HCT116 (cell line): ENCODE measurements around the gene APBA1.

Experiments used
- CEBPB ChIP-seq: IDR thresholded peaks from 2 replicates; pipeline ENCODE4 v1.6.1; 2012; ENCODE audit warnings: low read depth
- EZH2 ChIP-seq: fragments of 200-600 bp; sonication (generic); IDR thresholded peaks from 2 replicates; pipeline ENCODE4 v1.6.1; 2017; ENCODE audit warnings: antibody characterized with exemption, mixed run types
- EZH2phosphoT487 ChIP-seq: fragments of 200-600 bp; IDR thresholded peaks from 2 replicates; pipeline ENCODE4 v1.6.1; 2018; ENCODE audit warnings: antibody characterized with exemption, borderline replicate concordance
- JUND ChIP-seq: IDR thresholded peaks from 2 replicates; pipeline ENCODE4 v1.6.1; 2012
- MAX ChIP-seq: IDR thresholded peaks from 2 replicates; pipeline ENCODE4 v1.6.1; 2012
- POLR2A ChIP-seq: IDR thresholded peaks from 2 replicates; pipeline ENCODE4 v1.7.0; 2011; ENCODE audit warnings: borderline replicate concordance; ENCODE audit not compliant: insufficient read depth, insufficient read length; ENCODE audit errors: extremely low read depth
- SIN3A ChIP-seq: IDR thresholded peaks from 2 replicates; pipeline ENCODE4 v1.6.1; 2012; ENCODE audit warnings: low read depth
- SRF ChIP-seq: IDR thresholded peaks from 2 replicates; pipeline ENCODE4 v1.6.1; 2012; ENCODE audit warnings: low read depth
- ZBTB33 ChIP-seq: IDR thresholded peaks from 2 replicates; pipeline ENCODE4 v1.6.1; 2011; ENCODE audit warnings: mild to moderate bottlenecking, low read length, moderate library complexity; ENCODE audit not compliant: insufficient replicate concordance; ENCODE audit errors: extremely low read depth
- ZNF274 ChIP-seq: fragments of 200-500 bp; sonication (Bioruptor generic); IDR thresholded peaks from 2 replicates; pipeline ENCODE4 v1.6.1; 2014; ENCODE audit warnings: mild to moderate bottlenecking, low read depth, low read length, inconsistent platforms
- TF ChIP-seq, protein P1 (sequence below), 3 experiments: fragments of 200-600 bp in 1 of 3; sonication (generic) in 1 of 3; IDR thresholded peaks in 2 of 3; conservative IDR thresholded peaks in 1 of 3; 2 replicates each; pipeline ENCODE4 v1.5.1; 2012 to 2017; ENCODE audit warnings: low read depth in 2 of 3, low read length in 2 of 3, antibody characterized with exemption in 1 of 3, borderline replicate concordance in 1 of 3, control low read depth in 1 of 3, mild to moderate bottlenecking in 1 of 3, mixed read lengths in 1 of 3, mixed run types in 1 of 3, moderate library complexity in 1 of 3; ENCODE audit not compliant: insufficient read depth in 1 of 3
- TF ChIP-seq, protein P2 (sequence below): IDR thresholded peaks from 2 replicates; pipeline ENCODE4 v1.6.1; 2012; ENCODE audit warnings: low read depth

DNA sequence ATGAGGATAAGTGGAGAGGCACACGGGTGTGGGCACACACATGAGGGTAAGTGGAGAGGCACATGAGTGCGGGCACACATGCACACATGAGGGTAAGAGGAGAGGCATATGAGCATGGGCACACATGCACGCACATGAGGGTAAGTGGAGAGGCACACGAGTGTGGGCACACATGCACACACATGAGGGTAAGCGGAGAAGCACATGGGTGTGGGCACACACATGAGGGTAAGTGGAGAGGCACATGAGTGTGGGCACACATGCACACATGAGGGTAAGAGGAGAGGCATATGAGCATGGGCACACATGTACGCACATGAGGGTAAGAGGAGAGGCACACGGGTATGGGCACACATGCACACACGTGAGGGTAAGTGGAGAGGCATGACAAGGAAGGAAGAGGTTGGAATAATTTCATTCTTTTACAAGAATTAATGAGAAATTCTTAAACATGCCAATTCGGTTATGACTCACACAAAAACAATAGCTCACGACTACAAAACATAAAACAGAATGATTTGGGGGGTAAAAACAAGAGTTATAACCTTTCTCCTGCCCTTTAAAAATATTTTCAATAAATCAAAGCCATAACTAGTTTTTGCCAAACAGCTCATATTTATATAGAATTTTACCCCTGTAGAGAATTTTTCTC lies 67.5 kb downstream of the APBA1 start:
- no peak for TF ChIP-seq JUND
- TF ChIP-seq MAX, result no peak
- TF ChIP-seq POLR2A, result no peak
- TF ChIP-seq, protein P1, sequence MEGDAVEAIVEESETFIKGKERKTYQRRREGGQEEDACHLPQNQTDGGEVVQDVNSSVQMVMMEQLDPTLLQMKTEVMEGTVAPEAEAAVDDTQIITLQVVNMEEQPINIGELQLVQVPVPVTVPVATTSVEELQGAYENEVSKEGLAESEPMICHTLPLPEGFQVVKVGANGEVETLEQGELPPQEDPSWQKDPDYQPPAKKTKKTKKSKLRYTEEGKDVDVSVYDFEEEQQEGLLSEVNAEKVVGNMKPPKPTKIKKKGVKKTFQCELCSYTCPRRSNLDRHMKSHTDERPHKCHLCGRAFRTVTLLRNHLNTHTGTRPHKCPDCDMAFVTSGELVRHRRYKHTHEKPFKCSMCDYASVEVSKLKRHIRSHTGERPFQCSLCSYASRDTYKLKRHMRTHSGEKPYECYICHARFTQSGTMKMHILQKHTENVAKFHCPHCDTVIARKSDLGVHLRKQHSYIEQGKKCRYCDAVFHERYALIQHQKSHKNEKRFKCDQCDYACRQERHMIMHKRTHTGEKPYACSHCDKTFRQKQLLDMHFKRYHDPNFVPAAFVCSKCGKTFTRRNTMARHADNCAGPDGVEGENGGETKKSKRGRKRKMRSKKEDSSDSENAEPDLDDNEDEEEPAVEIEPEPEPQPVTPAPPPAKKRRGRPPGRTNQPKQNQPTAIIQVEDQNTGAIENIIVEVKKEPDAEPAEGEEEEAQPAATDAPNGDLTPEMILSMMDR (IDR thresholded peaks at IDR 0.05 in 2 of 3, conservative IDR thresholded peaks at IDR 0.05 in 1 of 3; ENCODE audit: borderline replicate concordance in 1 of 3, insufficient read depth in 1 of 3, low read depth in 2 of 3, low read length in 2 of 3), result no peak
- no peak for TF ChIP-seq EZH2phosphoT487
- no peak for TF ChIP-seq ZNF274
- no peak for TF ChIP-seq SIN3A
- TF ChIP-seq CEBPB, result no peak
- TF ChIP-seq, protein P2, sequence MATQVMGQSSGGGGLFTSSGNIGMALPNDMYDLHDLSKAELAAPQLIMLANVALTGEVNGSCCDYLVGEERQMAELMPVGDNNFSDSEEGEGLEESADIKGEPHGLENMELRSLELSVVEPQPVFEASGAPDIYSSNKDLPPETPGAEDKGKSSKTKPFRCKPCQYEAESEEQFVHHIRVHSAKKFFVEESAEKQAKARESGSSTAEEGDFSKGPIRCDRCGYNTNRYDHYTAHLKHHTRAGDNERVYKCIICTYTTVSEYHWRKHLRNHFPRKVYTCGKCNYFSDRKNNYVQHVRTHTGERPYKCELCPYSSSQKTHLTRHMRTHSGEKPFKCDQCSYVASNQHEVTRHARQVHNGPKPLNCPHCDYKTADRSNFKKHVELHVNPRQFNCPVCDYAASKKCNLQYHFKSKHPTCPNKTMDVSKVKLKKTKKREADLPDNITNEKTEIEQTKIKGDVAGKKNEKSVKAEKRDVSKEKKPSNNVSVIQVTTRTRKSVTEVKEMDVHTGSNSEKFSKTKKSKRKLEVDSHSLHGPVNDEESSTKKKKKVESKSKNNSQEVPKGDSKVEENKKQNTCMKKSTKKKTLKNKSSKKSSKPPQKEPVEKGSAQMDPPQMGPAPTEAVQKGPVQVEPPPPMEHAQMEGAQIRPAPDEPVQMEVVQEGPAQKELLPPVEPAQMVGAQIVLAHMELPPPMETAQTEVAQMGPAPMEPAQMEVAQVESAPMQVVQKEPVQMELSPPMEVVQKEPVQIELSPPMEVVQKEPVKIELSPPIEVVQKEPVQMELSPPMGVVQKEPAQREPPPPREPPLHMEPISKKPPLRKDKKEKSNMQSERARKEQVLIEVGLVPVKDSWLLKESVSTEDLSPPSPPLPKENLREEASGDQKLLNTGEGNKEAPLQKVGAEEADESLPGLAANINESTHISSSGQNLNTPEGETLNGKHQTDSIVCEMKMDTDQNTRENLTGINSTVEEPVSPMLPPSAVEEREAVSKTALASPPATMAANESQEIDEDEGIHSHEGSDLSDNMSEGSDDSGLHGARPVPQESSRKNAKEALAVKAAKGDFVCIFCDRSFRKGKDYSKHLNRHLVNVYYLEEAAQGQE, result no peak
- no peak for TF ChIP-seq EZH2
- no peak for TF ChIP-seq SRF
- no peak for TF ChIP-seq ZBTB33
